T-helper 2 cell treated with Interferon-gamma antibody and Interleukin-4, amounts not matched to agents 5 μg/mL and 100 μg/mL, for 36 hours (primary cell): ENCODE measurements around the gene LAD1.

Experiments used
- DNase-seq: peaks from one replicate; pipeline ENCODE4 v3.0.0; 2021; ENCODE audit warnings: low spot score
- H3K27ac Mint-ChIP-seq: one replicate; pipeline ENCODE4 v1.8.0; 2021; ENCODE audit warnings: mild to moderate bottlenecking, mixed read lengths
- H3K27me3 Mint-ChIP-seq: one replicate; pipeline ENCODE4 v1.8.0; 2021; ENCODE audit warnings: low read depth, mixed read lengths
- H3K36me3 Mint-ChIP-seq: one replicate; pipeline ENCODE4 v1.8.0; 2021; ENCODE audit warnings: low read depth, mixed read lengths
- H3K4me1 Mint-ChIP-seq: one replicate; pipeline ENCODE4 v1.8.0; 2021; ENCODE audit warnings: low read depth, mixed read lengths
- H3K4me3 Mint-ChIP-seq: one replicate; pipeline ENCODE4 v1.8.0; 2022; ENCODE audit warnings: mild to moderate bottlenecking, moderate library complexity, mixed read lengths
- H3K9me3 Mint-ChIP-seq: one replicate; pipeline ENCODE4 v1.8.0; 2021; ENCODE audit warnings: mixed read lengths

LAD1 gene

DNA sequence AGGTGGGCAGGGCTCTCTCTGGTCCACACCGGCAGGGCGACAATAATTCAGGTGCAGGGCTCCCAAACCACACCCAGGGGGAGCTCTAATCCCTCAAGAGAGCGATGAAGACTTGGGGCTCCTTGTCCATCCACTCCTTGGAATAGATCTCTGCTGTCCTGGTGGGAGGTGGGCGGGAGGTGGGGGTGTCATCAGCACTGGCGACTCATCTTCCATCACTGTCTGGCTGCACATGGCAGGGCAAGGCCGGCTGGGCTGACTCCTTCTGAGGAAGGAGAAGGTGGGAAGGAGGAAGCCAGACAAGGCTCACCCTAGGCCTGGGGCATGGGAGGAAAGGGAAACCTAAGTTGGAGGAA, 50.9 kb downstream of the LAD1 start:
- no peaks in the 10 kb centered on the region for H3K9me3 Mint-ChIP-seq
- no peak overlapping the region for H3K4me3 Mint-ChIP-seq
- no peaks in the 10 kb centered on the region for H3K36me3 Mint-ChIP-seq
- H3K4me1 Mint-ChIP-seq = no peaks in the 10 kb centered on the region
- H3K27ac Mint-ChIP-seq = no peak overlapping the region
- DNase-seq = no peak
- H3K27me3 Mint-ChIP-seq = peaks cover 18% of the 10 kb centered on the region

DNA sequence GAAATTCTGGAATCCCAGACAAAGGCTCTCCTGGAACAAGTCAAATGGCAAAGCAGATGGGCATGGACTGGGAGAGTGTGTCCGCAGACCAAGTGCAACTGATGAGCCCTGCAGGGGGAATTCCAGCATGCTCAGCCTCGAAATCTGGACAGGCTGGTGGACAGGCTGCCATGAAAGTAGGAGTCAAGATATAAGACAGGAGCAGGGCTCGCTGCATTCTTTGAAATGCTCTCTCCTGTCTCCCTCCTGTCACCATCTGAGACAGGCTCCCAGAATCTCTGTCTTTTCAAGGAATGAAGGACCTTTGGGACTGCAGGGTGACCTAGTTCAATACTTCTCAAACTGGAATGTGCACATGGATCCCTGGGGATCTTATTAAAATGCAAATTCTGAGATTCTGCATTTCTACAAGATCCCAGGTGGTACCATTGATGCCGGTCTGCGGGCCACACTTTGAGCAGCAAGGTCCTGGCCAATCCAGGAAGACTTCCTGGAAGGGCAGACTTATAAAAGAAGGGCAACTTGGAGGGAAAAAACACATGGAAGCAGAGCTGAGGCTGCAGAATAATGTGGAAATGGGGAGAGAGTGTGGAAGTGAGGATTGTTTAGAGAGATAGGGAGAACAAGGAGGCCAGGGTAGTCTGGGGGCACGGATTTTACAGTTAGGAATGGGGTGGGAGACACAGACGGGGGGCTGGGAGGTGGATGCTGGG, 51.5 kb downstream of the LAD1 start:
- H3K9me3 Mint-ChIP-seq = no peaks in the 10 kb centered on the region
- no peak overlapping the region for H3K27ac Mint-ChIP-seq
- no peaks in the 10 kb centered on the region for H3K4me1 Mint-ChIP-seq
- peaks cover 18% of the 10 kb centered on the region for H3K27me3 Mint-ChIP-seq
- no peaks in the 10 kb centered on the region for H3K36me3 Mint-ChIP-seq
- H3K4me3 Mint-ChIP-seq = no peak overlapping the region
- DNase-seq = no peak

DNA sequence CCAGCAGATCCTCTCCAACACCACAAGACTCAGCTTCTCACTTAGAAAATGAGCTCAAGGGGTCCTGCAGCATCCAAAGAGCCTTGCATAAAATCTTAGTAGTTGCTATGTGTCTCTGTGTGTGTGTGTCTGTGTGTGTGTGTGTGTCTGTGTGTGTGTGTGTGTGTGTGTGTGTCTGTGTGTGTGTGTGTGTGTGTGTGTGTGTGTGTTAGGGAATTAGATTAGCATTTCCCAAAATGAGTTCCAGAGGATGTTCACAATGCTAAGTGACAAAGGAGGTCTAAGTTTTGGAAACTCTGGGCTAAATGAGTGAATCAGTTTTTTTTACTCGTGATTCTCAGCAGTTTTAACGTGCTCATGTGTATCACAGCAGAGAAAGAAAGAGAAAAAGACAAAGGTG, 52.1 kb downstream of the LAD1 start:
- Mint-ChIP-seq H3K4me1 (no peaks in the 10 kb centered on the region), H3K36me3 (no peaks in the 10 kb centered on the region), H3K4me3 (no peak overlapping the region), H3K9me3 (no peaks in the 10 kb centered on the region), H3K27ac (no peak overlapping the region), H3K27me3 (peaks cover 18% of the 10 kb centered on the region)
- DNase-seq = no peak

- Mint-ChIP-seq H3K36me3 (no peaks in the 10 kb centered on the region), H3K4me1 (no peaks in the 10 kb centered on the region), H3K9me3 (no peaks in the 10 kb centered on the region), H3K27ac (no peak overlapping the region), H3K27me3 (peaks cover 18% of the 10 kb centered on the region), H3K4me3 (no peak overlapping the region)
- DNase-seq = no peak
Observed at GRCh38 chr1:201346337-201346939, 52.7 kb downstream of the LAD1 start.

- Mint-ChIP-seq H3K27ac (no peak overlapping the region), H3K9me3 (no peaks in the 10 kb centered on the region), H3K4me1 (no peaks in the 10 kb centered on the region), H3K4me3 (no peak overlapping the region), H3K27me3 (peaks cover 26% of the 10 kb centered on the region), H3K36me3 (no peaks in the 10 kb centered on the region)
- DNase-seq = no peak
Observed at GRCh38 chr1:201345081-201345355, 54.1 kb downstream of the LAD1 start.

DNA sequence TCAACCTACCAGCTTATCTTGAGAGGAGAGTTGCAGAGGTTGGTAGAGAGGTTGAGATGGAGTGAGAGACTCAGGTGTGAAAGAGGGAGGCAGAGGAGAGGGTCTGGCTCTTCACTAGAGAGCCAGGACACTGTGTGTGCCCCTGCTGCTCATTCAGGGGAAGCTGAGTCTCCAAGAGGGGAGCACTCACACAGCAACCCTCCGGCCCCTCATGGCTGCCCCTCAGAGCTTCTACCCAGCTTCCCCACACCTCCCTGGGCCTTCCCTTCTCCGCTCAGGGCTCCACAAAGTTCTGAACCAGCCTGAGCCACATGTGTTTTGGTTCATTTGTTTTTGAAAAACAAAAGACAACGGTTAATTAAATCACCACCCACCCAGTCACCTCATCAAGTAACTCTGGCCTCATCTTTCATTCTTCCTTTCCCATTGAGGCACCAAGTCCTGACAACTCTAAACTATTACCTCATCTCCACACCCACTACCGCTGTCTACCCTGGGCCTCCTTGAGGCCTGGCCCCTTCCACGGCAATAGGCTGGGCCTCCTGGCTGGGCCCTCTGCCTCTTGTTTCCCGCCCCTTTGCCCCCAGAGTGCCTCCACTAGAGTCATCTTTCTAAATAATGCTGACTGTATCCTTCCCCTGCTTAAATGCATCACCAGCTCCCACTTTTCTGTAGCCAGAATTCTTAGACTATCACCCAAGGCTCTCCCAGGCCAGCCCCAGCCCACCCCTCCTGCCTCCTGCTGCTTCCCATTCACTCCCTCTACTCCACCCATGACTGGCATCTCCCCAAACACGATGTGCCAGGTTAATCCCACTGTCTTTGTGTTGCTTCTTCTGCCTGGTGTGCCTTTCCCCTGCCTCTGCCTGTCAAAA, 54.7 kb downstream of the LAD1 start:
- H3K4me3 Mint-ChIP-seq = no peak overlapping the region
- H3K9me3 Mint-ChIP-seq = no peaks in the 10 kb centered on the region
- no peaks in the 10 kb centered on the region for H3K4me1 Mint-ChIP-seq
- H3K27ac Mint-ChIP-seq = no peak overlapping the region
- no peaks in the 10 kb centered on the region for H3K36me3 Mint-ChIP-seq
- no peak for DNase-seq
- H3K27me3 Mint-ChIP-seq = peaks cover 27% of the 10 kb centered on the region

GRCh38 chr1:201341377-201341776, 57.7 kb downstream of the LAD1 start:
- H3K27me3 Mint-ChIP-seq = peaks cover 20% of the 10 kb centered on the region
- no peak for DNase-seq
- no peaks in the 10 kb centered on the region for H3K4me1 Mint-ChIP-seq
- no peaks in the 10 kb centered on the region for H3K36me3 Mint-ChIP-seq
- H3K9me3 Mint-ChIP-seq = no peaks in the 10 kb centered on the region
- H3K4me3 Mint-ChIP-seq = no peak overlapping the region
- no peak overlapping the region for H3K27ac Mint-ChIP-seq

- H3K4me1 Mint-ChIP-seq = no peaks in the 10 kb centered on the region
- no peaks in the 10 kb centered on the region for H3K36me3 Mint-ChIP-seq
- H3K27me3 Mint-ChIP-seq = peaks cover 13% of the 10 kb centered on the region
- DNase-seq = no peak
- H3K9me3 Mint-ChIP-seq = no peaks in the 10 kb centered on the region
- no peak overlapping the region for H3K27ac Mint-ChIP-seq
- H3K4me3 Mint-ChIP-seq = no peak overlapping the region
Observed at GRCh38 chr1:201336711-201337450, 62.2 kb downstream of the LAD1 start.

GRCh38 chr1:201335901-201336300, 63.2 kb downstream of the LAD1 start:
- no peaks in the 10 kb centered on the region for H3K4me1 Mint-ChIP-seq
- no peak for DNase-seq
- H3K27me3 Mint-ChIP-seq = peaks cover 8% of the 10 kb centered on the region
- no peak overlapping the region for H3K27ac Mint-ChIP-seq
- no peaks in the 10 kb centered on the region for H3K9me3 Mint-ChIP-seq
- no peak overlapping the region for H3K4me3 Mint-ChIP-seq
- H3K36me3 Mint-ChIP-seq = no peaks in the 10 kb centered on the region

DNA sequence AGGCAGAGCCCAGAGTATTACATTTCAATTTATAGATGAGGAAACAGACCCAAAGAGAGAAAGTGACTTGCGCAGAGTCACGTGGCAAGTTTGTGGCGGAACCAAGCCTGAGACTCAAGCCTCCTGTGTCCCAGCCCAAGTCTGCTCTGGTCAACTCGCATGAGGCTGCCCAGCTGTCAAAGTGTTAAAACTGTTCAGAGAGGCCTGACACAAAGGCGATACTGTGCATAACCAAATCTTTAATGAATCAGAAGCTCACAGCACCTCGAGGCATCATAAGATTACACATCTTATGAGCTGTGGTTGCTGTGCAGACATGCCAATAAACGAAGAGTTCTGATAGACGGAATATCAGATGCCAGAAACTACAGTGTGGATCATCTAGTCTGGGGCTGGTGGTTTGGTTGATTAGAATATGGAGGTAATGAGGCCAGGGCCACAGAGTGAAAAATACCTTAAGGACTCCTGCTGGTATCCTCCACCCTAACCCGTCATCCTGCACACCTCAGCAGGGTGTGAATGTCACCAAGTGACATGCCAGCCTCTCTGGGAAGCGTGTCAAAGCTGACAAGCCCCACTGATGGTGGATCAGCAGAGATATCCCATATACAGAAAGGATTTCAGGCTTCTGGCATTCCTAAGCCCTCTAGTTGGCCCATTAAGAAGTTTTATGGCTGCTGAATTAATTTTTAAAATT, 63.8 kb downstream of the LAD1 start:
- H3K27ac Mint-ChIP-seq = no peak overlapping the region
- H3K27me3 Mint-ChIP-seq = peaks cover 7% of the 10 kb centered on the region
- no peaks in the 10 kb centered on the region for H3K4me1 Mint-ChIP-seq
- no peak overlapping the region for H3K4me3 Mint-ChIP-seq
- no peak for DNase-seq
- H3K36me3 Mint-ChIP-seq = no peaks in the 10 kb centered on the region
- no peaks in the 10 kb centered on the region for H3K9me3 Mint-ChIP-seq

DNA sequence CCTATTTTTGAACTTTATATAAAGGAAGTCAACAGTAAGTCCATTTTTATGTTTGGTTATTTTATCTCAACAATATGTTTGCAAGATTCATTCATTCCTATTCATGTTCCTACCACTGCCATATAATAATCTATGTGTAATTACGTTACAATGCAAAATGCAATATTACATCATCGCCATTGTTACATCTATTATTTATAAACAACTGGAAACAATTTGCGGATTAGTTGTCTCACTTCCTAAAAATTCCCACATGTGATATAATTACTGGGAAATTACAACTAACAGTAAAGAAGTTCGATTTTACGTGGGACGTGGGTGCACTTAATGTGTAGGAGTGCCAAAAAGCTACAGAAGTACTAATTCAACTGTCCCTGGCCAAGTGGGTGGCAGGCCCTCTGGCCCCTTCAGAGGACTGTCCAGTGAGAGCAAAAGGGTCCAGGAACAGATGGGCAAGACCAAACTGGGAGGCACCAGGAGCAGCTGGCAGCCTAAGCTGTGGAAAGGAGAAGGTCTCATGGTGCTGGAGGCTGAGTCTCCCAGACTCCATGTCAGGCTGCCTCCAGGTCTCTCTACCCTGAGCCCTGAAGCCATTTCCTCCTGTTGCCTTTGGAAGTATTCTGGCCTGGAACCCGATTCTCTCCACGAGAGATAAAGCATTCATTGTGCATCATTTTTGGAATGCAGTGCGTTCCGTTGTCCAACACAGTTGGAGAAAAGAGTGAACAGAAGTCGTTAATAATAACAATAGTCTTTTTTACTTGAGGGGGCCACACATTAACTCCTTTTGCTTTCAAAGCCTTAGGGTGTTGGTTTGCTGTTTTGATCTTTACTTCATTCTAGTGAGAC, 64.6 kb downstream of the LAD1 start:
- no peaks in the 10 kb centered on the region for H3K36me3 Mint-ChIP-seq

DNA sequence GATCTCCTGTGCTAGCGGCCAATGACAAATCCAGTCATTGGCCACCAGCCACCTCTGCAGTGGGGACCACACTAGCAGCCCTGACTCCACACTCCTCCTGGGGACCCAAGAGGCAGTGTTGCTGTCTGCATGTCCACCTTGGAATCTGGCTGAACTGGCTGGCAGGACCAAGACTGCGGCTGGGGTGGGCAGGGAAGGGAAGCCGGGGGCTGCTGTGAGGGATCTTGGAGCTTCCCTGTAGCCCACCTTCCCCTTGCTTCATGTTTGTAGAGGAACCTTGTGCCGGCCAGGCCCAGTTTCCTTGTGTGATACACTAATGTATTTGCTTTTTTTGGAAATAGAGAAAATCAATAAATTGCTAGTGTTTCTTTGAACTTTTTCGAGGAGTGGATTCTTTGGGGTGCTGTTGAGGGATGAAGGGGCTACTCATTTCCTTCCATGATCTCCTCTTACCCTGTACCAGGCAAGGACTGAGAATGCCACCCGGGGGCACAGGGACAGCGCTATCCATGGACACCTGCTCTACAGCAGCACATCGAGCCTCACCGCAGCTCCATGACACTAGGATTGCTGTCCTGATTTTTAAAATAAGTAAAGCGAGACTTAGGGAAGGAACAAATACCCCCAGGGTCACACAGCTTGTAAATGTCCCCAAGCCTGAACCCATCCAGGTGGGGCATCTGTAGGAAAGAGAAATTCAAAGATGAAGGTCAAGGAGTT, 66.3 kb downstream of the LAD1 start:
- Mint-ChIP-seq H3K27me3 (no peaks in the 10 kb centered on the region), H3K9me3 (no peaks in the 10 kb centered on the region), H3K27ac (no peak overlapping the region)

More for the DNA sequence above, 64.6 kb downstream of the LAD1 start:
- H3K4me3 Mint-ChIP-seq = no peak overlapping the region
- no peak overlapping the region for H3K27ac Mint-ChIP-seq
- DNase-seq = no peak
- H3K27me3 Mint-ChIP-seq = peaks cover 3% of the 10 kb centered on the region
- H3K4me1 Mint-ChIP-seq = no peaks in the 10 kb centered on the region
- H3K9me3 Mint-ChIP-seq = no peaks in the 10 kb centered on the region

More for the DNA sequence above, 66.3 kb downstream of the LAD1 start:
- Mint-ChIP-seq H3K4me3 (no peak overlapping the region), H3K4me1 (no peaks in the 10 kb centered on the region), H3K36me3 (no peaks in the 10 kb centered on the region)
- no peak for DNase-seq
